Mammary epithelial cell (primary cell): ENCODE data around the gene GATC.

ENCODE experiments used
- EZH2 ChIP-seq: IDR thresholded peaks from 2 replicates; pipeline ENCODE4 v1.6.1; 2012; ENCODE audit warnings: low read length, inconsistent platforms, borderline replicate concordance
- TF ChIP-seq, protein P1 (sequence below), 2 donors: IDR thresholded peaks in 1 of 2; conservative IDR thresholded peaks in 1 of 2; 2 replicates each; pipeline ENCODE4 v1.5.1; 2011 to 2012; ENCODE audit warnings: inconsistent platforms in 2 of 2, low read length in 2 of 2, mild to moderate bottlenecking in 2 of 2, control low read depth in 1 of 2, low read depth in 1 of 2; ENCODE audit not compliant: insufficient read depth in 1 of 2; ENCODE audit errors: extremely low read depth in 1 of 2

DNA sequence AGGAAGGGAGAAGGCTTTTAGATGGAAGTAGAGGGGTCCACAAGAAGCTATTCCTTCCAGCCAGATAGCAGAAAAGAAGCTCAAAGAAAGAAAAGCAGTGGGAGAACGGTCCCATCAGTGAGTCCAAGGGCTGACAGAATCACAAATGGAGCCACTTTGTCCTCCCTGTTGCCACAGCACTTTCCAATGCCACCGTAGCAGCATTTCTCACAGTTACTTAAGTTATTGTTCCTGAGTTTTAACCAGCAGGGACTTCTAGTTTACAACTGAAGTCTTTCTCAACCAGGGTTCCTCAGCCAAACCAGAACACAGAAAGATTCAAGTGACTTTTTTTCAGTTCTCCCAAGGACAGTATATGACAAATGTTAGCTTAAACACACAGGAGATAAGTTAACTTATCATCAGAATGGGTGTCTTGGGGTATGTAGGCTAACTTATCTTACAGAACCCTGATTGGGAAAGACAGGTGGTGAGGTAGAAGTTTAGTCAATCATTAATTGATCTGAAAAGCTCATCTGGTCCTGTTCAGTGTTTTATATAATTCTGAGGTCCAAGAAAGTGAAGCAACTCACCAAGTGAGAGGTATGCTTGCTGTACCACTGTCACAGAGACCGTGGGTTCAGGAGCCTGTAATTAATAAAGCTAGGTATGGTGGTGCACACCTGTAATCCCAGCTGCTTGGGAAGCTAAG is 7.0 kb downstream of the GATC start:
- TF ChIP-seq, protein P1, sequence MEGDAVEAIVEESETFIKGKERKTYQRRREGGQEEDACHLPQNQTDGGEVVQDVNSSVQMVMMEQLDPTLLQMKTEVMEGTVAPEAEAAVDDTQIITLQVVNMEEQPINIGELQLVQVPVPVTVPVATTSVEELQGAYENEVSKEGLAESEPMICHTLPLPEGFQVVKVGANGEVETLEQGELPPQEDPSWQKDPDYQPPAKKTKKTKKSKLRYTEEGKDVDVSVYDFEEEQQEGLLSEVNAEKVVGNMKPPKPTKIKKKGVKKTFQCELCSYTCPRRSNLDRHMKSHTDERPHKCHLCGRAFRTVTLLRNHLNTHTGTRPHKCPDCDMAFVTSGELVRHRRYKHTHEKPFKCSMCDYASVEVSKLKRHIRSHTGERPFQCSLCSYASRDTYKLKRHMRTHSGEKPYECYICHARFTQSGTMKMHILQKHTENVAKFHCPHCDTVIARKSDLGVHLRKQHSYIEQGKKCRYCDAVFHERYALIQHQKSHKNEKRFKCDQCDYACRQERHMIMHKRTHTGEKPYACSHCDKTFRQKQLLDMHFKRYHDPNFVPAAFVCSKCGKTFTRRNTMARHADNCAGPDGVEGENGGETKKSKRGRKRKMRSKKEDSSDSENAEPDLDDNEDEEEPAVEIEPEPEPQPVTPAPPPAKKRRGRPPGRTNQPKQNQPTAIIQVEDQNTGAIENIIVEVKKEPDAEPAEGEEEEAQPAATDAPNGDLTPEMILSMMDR (conservative IDR thresholded peaks at IDR 0.05 in 1 of 2, IDR thresholded peaks at IDR 0.05 in 1 of 2; ENCODE audit: extremely low read depth in 1 of 2, insufficient read depth in 1 of 2, low read depth in 1 of 2, low read length in 2 of 2), result no peak
- TF ChIP-seq EZH2, result no peak
